K562 (cell line): ENCODE data around the gene TCEA3. TPM values are rescaled to one million over a fixed set of nuclear protein-coding genes. Genes with fewer than 3 reads are reported as not detected.

ENCODE experiments used
- ATAC-seq: fragments of 200-7000 bp; cut with Tn5 transposase; 3 replicates; pipeline ENCODE4 v1.9.1; 2020; ENCODE audit warnings: moderate library complexity
- BruUV-seq: library from RNA; stranded (reverse); fragments of 400-500 nt; replicated peaks from 2 replicates; lab custom pipeline; 2021; lab: Mats Ljungman, UMichigan
- CTCF ChIA-PET: fragments of 300-600 bp; formaldehyde crosslinking; extraction: SDS; loops from one replicate; lab custom pipeline; 2021; ENCODE audit warnings: low intra/inter-chr PET ratio; lab: Yijun Ruan, JAX
- POLR2A ChIA-PET: fragments of 300-600, 350-650 bp; sonication (Branson Sonifier 250); formaldehyde crosslinking; extraction: SDS; loops from one replicate; lab custom pipeline; 2021; ENCODE audit warnings: antibody characterized with exemption, inconsistent platforms; lab: Yijun Ruan, JAX
- DNase-seq, 4 experiments: peaks; one replicate each; pipeline versions ENCODE4 v3.0.0 to v3.0.0-alpha.2; 2011 to 2018; ENCODE audit warnings: low spot score in 3 of 4, mixed read lengths in 3 of 4; ENCODE audit errors: extremely low read depth in 1 of 4
- FAIRE-seq: peaks from 2 replicates; lab custom pipeline; 2011; peaks lifted over from hg19 to GRCh38; lab: Jason Lieb, UNC
- H2AFZ ChIP-seq: 2 replicates; pipeline ENCODE4 v1.6.0; 2011; ENCODE audit warnings: low read depth, low read length, control low read depth, inconsistent platforms
- H3K27ac ChIP-seq: fragments of 200-600 bp; 3 replicates; pipeline ENCODE4 v1.8.0; 2011; ENCODE audit warnings: low read depth, mild to moderate bottlenecking, control low read depth, inconsistent platforms, low read length, moderate library complexity, mixed read lengths; ENCODE audit errors: extremely low read depth
- H3K27me3 ChIP-seq, 2 experiments: fragments of 300-600 bp in 1 of 2; 2 replicates in 1 of 2; 3 replicates in 1 of 2; pipeline versions ENCODE4 v1.6.0 to v1.8.0; 2011; ENCODE audit warnings: inconsistent platforms in 2 of 2, low read length in 2 of 2, mild to moderate bottlenecking in 1 of 2, mixed read lengths in 1 of 2, moderate library complexity in 1 of 2; ENCODE audit not compliant: control insufficient read depth in 2 of 2, insufficient read depth in 2 of 2
- H3K36me3 ChIP-seq: fragments of 300-600 bp; 3 replicates; pipeline ENCODE4 v1.8.0; 2011; ENCODE audit warnings: mild to moderate bottlenecking, low read length, inconsistent platforms; ENCODE audit not compliant: control insufficient read depth, insufficient read depth
- H3K4me1 ChIP-seq, 2 experiments: fragments of 200-600 bp in 1 of 2; replicated peaks in 1 of 2; 2 replicates in 1 of 2; 3 replicates in 1 of 2; pipeline versions ENCODE4 v1.5.1 to v1.8.0; 2011; ENCODE audit warnings: inconsistent platforms in 2 of 2, low read length in 2 of 2, mild to moderate bottlenecking in 1 of 2, mixed read lengths in 1 of 2, moderate library complexity in 1 of 2; ENCODE audit not compliant: control insufficient read depth in 2 of 2, insufficient read depth in 2 of 2
- H3K4me2 ChIP-seq: 2 replicates; pipeline ENCODE4 v1.6.1; 2011; ENCODE audit warnings: low read length, control low read depth, inconsistent platforms, mixed read lengths; ENCODE audit not compliant: insufficient read depth
- H3K4me3 ChIP-seq: fragments of 200-600 bp; sonication (generic), shearing (Covaris generic); 2 replicates; pipeline ENCODE4 v1.5.1; 2016; ENCODE audit warnings: control low read depth, inconsistent platforms
- H3K79me2 ChIP-seq: fragments of 200-600 bp; 3 replicates; pipeline ENCODE4 v1.8.0; 2011; ENCODE audit warnings: low read length, inconsistent platforms; ENCODE audit not compliant: control insufficient read depth, insufficient read depth
- H3K9ac ChIP-seq, 2 experiments: 2 replicates each; pipeline versions ENCODE4 v1.6.0 to v1.6.1; 2011; ENCODE audit warnings: low read depth in 2 of 2, low read length in 2 of 2, control low read depth in 1 of 2, inconsistent platforms in 1 of 2, mild to moderate bottlenecking in 1 of 2, mixed read lengths in 1 of 2; ENCODE audit not compliant: insufficient read depth in 1 of 2
- H3K9me1 ChIP-seq: one replicate; pipeline ENCODE4 v1.6.0; 2011; ENCODE audit warnings: inconsistent platforms, mild to moderate bottlenecking, low read length, moderate library complexity; ENCODE audit not compliant: control insufficient read depth, insufficient read depth
- H3K9me3 ChIP-seq: replicated peaks from 2 replicates; pipeline ENCODE4 v1.5.1; 2011; ENCODE audit warnings: low read depth, low read length, inconsistent platforms; ENCODE audit not compliant: control insufficient read depth, insufficient read depth
- H4K20me1 ChIP-seq: replicated peaks from 2 replicates; pipeline ENCODE4 v1.6.1; 2011; ENCODE audit warnings: low read length, inconsistent platforms, mixed read lengths; ENCODE audit not compliant: control insufficient read depth, insufficient read depth
- SPI1 ChIP-seq: IDR thresholded peaks from 2 replicates; pipeline ENCODE4 v1.6.1; 2011; ENCODE audit warnings: low read depth, low read length, control low read depth, borderline replicate concordance
- ZNF24 ChIP-seq: fragments of 450-650 bp; IDR thresholded peaks from 2 replicates; pipeline ENCODE4 v1.6.1; 2016
- ZNF316 ChIP-seq: fragments of 450-650 bp; IDR thresholded peaks from 2 replicates; pipeline ENCODE4 v1.6.1; 2016
- WGBS: fragments of 100-300 bp; shearing (Covaris generic); methylation state at CpG from one replicate; pipeline ENCODE4 v1.1.6; 2016; ENCODE audit warnings: low coverage, mixed read lengths; ENCODE audit not compliant: insufficient coverage; ENCODE audit errors: missing lambda C conversion rate; 5-methylcytosine and 5-hydroxymethylcytosine counted together
- in situ Hi-C: fragments of 300-500 bp; cut with MboI; formaldehyde crosslinking; loops from 4 replicates; pipeline ENCODE4 v1.15.0; 2018; ENCODE audit warnings: inconsistent platforms, mixed read lengths
- intact Hi-C: fragments of 100-400 bp; cut with micrococcal nuclease; formaldehyde crosslinking; loops from 2 replicates; pipeline ENCODE4 v1.14.2; 2022
- polyA plus RNA-seq, 8 experiments: library from polyadenylated mRNA; depleted of rRNA in 4 of 8; stranded (reverse) in 5 of 8; unstranded in 3 of 8; fragments of >200 nt; fragmentation: Nextera tagmentation in 2 of 8; fragmentation: Illumina TruSeq in 1 of 8; extraction: Ambion mirVana in 2 of 8; extraction: Trizol in 1 of 8; gene quantifications; 2 replicates each; pipeline versions ENCODE4 v1.2.1 to v1.2.3, GENCODE V29; 2011 to 2014; ENCODE audit warnings: inconsistent platforms in 1 of 8, missing spikeins in 1 of 8
- total RNA-seq, 7 experiments: library from RNA; depleted of rRNA in 6 of 7; stranded (reverse); fragments of >200 nt in 6 of 7; fragmentation: Illumina TruSeq in 2 of 7; extraction: Trizol in 2 of 7; gene quantifications; 2 replicates each; pipeline versions ENCODE4 v1.2.1 to v1.2.3, GENCODE V29; 2011 to 2021; ENCODE audit warnings: low replicate concordance in 1 of 7
- TF ChIP-seq, protein P1 (sequence below): IDR thresholded peaks from 3 replicates; pipeline ENCODE4 v1.6.1; 2011; ENCODE audit warnings: borderline replicate concordance, mild to moderate bottlenecking, moderate library complexity; ENCODE audit not compliant: insufficient read length; ENCODE audit errors: extremely low read depth

Gene TCEA3
- total and polyA plus RNA-seq, 9 of the 15 experiments (the other 6 are each of a cell fraction or from before 2014, with no cell fraction given) = 0.03 to 0.55 (median 0.36) TPM

DNA sequence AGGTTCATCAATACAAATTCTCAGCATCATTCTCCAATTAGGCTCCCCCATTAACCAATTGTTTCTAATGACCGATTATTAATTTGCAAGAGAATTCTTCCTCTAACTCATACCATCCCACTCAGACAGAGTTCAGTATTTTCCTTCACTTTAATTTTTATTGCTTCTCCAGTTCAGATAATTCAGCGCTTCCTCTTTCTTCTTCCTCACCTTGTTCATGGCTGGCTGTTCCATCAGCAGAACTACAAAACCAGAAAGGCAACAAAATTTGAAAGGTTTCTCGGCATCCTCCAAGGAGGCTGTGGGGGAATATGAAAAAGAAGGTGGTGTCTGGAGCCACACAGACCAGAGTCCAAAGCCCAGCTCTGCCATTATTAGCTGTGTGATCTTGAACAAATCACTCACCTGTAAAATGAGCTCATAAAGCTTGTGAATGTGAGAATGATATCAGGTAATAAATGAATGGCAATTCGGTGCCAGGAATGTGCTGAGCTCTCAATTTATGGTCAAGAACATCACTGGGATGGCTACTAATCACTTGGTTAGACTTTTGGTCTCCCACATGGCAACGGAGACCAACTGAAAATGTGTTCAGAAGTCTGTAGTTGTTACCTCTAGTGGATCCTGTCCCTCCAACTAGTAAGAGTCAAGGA, 43.2 kb downstream of the TCEA3 start:
- CTCF ChIA-PET = no interaction called here
- intact Hi-C loops = no loop called here
- POLR2A ChIA-PET = interaction anchor here (0.8 to 1.5 kb wide), 5 partner anchors 10 to 64 kb away, joined by 3 to 6 read pairs (median 3); partner anchors contain the start of gene HNRNPR

More for the DNA sequence above, 43.2 kb downstream of the TCEA3 start:
- H3K4me1 ChIP-seq = peaks cover 26 to 45% of the 10 kb centered on the region in 2 experiments
- H3K9me1 ChIP-seq = no peaks in the 10 kb centered on the region
- no peaks in the 10 kb centered on the region for H4K20me1 ChIP-seq
- H3K4me3 ChIP-seq = no peak overlapping the region
- FAIRE-seq (no peak), DNase-seq (no peak), ATAC-seq (no peak)
- H2AFZ ChIP-seq = peak overlapping the region; percentile 74; the same call in 1 of the 2 replicates
- in situ Hi-C loops = no loop called here
- H3K36me3 ChIP-seq = no peaks in the 10 kb centered on the region
- no peaks in the 10 kb centered on the region for H3K9me3 ChIP-seq
- BruUV-seq = no TSS peak
- no peaks in the 10 kb centered on the region for H3K79me2 ChIP-seq
- 38% methylated on average over 5 of the region's 5 CpGs for WGBS
- H3K4me2 ChIP-seq = no peak overlapping the region
- H3K27ac ChIP-seq = no peak overlapping the region
- no peaks in the 10 kb centered on the region for H3K27me3 ChIP-seq
- TF ChIP-seq SPI1 (peak; percentile 94), ZNF24 (no peak), ZNF316 (peak; percentile 50; the same call in 1 of the 2 replicates)
- TF ChIP-seq, protein P1, sequence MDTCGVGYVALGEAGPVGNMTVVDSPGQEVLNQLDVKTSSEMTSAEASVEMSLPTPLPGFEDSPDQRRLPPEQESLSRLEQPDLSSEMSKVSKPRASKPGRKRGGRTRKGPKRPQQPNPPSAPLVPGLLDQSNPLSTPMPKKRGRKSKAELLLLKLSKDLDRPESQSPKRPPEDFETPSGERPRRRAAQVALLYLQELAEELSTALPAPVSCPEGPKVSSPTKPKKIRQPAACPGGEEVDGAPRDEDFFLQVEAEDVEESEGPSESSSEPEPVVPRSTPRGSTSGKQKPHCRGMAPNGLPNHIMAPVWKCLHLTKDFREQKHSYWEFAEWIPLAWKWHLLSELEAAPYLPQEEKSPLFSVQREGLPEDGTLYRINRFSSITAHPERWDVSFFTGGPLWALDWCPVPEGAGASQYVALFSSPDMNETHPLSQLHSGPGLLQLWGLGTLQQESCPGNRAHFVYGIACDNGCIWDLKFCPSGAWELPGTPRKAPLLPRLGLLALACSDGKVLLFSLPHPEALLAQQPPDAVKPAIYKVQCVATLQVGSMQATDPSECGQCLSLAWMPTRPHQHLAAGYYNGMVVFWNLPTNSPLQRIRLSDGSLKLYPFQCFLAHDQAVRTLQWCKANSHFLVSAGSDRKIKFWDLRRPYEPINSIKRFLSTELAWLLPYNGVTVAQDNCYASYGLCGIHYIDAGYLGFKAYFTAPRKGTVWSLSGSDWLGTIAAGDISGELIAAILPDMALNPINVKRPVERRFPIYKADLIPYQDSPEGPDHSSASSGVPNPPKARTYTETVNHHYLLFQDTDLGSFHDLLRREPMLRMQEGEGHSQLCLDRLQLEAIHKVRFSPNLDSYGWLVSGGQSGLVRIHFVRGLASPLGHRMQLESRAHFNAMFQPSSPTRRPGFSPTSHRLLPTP = no peak
- H3K9ac ChIP-seq = no peak overlapping the region; a peak in 1 of 4 replicates
